Right renal cortex interstitium (tissue), 3 donors: ENCODE measurements around the gene PRPF8. TPM values are rescaled to one million over a fixed set of nuclear protein-coding genes. Genes with fewer than 3 reads are reported as not detected.
A peak's percentile ranks its signal among the peaks of the same experiment; 100 is the strongest.
"Not testable (repeated sequence)": the region's sequence is repeated elsewhere in the genome, so short reads cannot be mapped to it uniquely, and the experiment has no call there.

Experiments
- DNase-seq, 3 donors: peaks; one replicate each; pipeline ENCODE4 v3.0.0-alpha.2; 2013; ENCODE audit warnings: low read depth in 3 of 3, low spot score in 2 of 3
- polyA plus RNA-seq, 3 donors: library from polyadenylated mRNA; unstranded; fragments of 120-200 nt; gene quantifications; one replicate each; pipeline ENCODE4 v1.2.1, GENCODE V29; 2013; ENCODE audit not compliant: insufficient read length in 3 of 3

Gene PRPF8
- polyA plus RNA-seq: 100 to 1,000 TPM; 325 to 348 (median 335) TPM

GRCh38 chr17:1684378-1685189 is at the start of gene PRPF8:
PRPF8 (minus strand) TSS chr17:1684867; CDS start chr17:1684571, 296 bp downstream.
- peak; percentile 94 to 98 (median 95) for DNase-seq

- no peak for DNase-seq
These were observed 49.1 kb upstream of the PRPF8 start for GRCh38 chr17:1733759-1734158.

- DNase-seq: no peak
These were observed 48.2 kb upstream of the PRPF8 start for GRCh38 chr17:1732833-1733321.

- no peak for DNase-seq
These were observed 47.7 kb upstream of the PRPF8 start for GRCh38 chr17:1732241-1732832.

GRCh38 chr17:1731194-1731506 is 46.5 kb upstream of the PRPF8 start:
- DNase-seq: no peak

- no peak for DNase-seq
These were observed 45.9 kb upstream of the PRPF8 start for GRCh38 chr17:1730326-1731193.

- no peak for DNase-seq
These were observed 45.3 kb upstream of the PRPF8 start for GRCh38 chr17:1729966-1730325.

- no peak for DNase-seq
These were observed 43.4 kb upstream of the PRPF8 start for GRCh38 chr17:1727876-1728630.

- DNase-seq: no peak
These were observed 42.7 kb upstream of the PRPF8 start for GRCh38 chr17:1727258-1727789.

- no peak for DNase-seq
These were observed 42.1 kb upstream of the PRPF8 start for GRCh38 chr17:1726626-1727257.

- DNase-seq: no peak
These were observed 41.2 kb upstream of the PRPF8 start for GRCh38 chr17:1725642-1726511.

GRCh38 chr17:1724869-1725641 is 40.4 kb upstream of the PRPF8 start:
- DNase-seq: no peak

- DNase-seq: peak in 1 of 3 donors; percentile 62
These were observed 39.7 kb upstream of the PRPF8 start, which contains the start of gene WDR81 for GRCh38 chr17:1724351-1724868. WDR81 (plus strand) TSS chr17:1724704; CDS start chr17:1724960, 256 bp downstream.

GRCh38 chr17:1722022-1722421 is 37.4 kb upstream of the PRPF8 start:
- DNase-seq: not testable (repeated sequence)

GRCh38 chr17:1720856-1721386 is 36.3 kb upstream of the PRPF8 start:
- no peak for DNase-seq

- no peak for DNase-seq
These were observed 33.9 kb upstream of the PRPF8 start for GRCh38 chr17:1718362-1719165.
